Left forelimb (tissue), 1 donor: ENCODE results near the gene SYNE2.

ENCODE experiments used
- DNase-seq: peaks from one replicate; pipeline ENCODE4 v3.0.0-alpha.2; 2018; ENCODE audit warnings: low spot score

Gene SYNE2

GRCh38 chr14:63908667-63909264 is 56.0 kb downstream of the SYNE2 start:
- no peak for DNase-seq

- no peak for DNase-seq
Observed at GRCh38 chr14:63909984-63910383, 57.2 kb downstream of the SYNE2 start.

- DNase-seq = no peak
Observed at GRCh38 chr14:63910583-63911363, 58.0 kb downstream of the SYNE2 start.

GRCh38 chr14:63911404-63911803 is 58.6 kb downstream of the SYNE2 start:
- no peak for DNase-seq

GRCh38 chr14:63912286-63912685 is 59.5 kb downstream of the SYNE2 start:
- no peak for DNase-seq

- DNase-seq = no peak
Observed at GRCh38 chr14:63918411-63918810, 65.6 kb downstream of the SYNE2 start.

- no peak for DNase-seq
Observed at GRCh38 chr14:63922696-63923421, 70.1 kb downstream of the SYNE2 start.

- no peak for DNase-seq
Observed at GRCh38 chr14:63923422-63923752, 70.6 kb downstream of the SYNE2 start.

GRCh38 chr14:63924375-63924774 is 71.6 kb downstream of the SYNE2 start:
- DNase-seq = no peak

GRCh38 chr14:63926641-63927040 is 73.8 kb downstream of the SYNE2 start:
- DNase-seq = no peak

- DNase-seq = no peak
Observed at GRCh38 chr14:63928744-63929174, 76.0 kb downstream of the SYNE2 start.

GRCh38 chr14:63933110-63933509 is 80.3 kb downstream of the SYNE2 start:
- no peak for DNase-seq

- no peak for DNase-seq
Observed at GRCh38 chr14:63933711-63934110, 80.9 kb downstream of the SYNE2 start.

GRCh38 chr14:63938198-63939005 is 85.6 kb downstream of the SYNE2 start:
- DNase-seq = no peak

GRCh38 chr14:63939006-63939270 is 86.1 kb downstream of the SYNE2 start:
- DNase-seq = no peak

GRCh38 chr14:63940387-63940786 is 87.6 kb downstream of the SYNE2 start:
- DNase-seq = no peak

GRCh38 chr14:63941023-63941422 is 88.2 kb downstream of the SYNE2 start:
- DNase-seq = no peak

- DNase-seq = no peak
Observed at GRCh38 chr14:63949696-63950095, 96.9 kb downstream of the SYNE2 start.

GRCh38 chr14:63951021-63951420 is 98.2 kb downstream of the SYNE2 start:
- DNase-seq = no peak

GRCh38 chr14:63951429-63951828 is 98.6 kb downstream of the SYNE2 start:
- no peak for DNase-seq

- DNase-seq = no peak
Observed at GRCh38 chr14:63952053-63952932, 99.5 kb downstream of the SYNE2 start.
